Peyer's patch (tissue), 4 donors: ENCODE data around the gene DGKI.

Experiments used
- POLR2A ChIP-seq, 2 donors: fragments of 450-650 bp; IDR thresholded peaks; one replicate each; pipeline ENCODE4 v1.5.1; 2017; ENCODE audit warnings: antibody characterized with exemption in 2 of 2, mild to moderate bottlenecking in 2 of 2, moderate library complexity in 2 of 2
- TF ChIP-seq, protein P1 (sequence below), 6 experiments: fragments of 450-650 bp in 4 of 6; fragments of 200-600 bp in 2 of 6; sonication (generic) in 1 of 6; IDR thresholded peaks; one replicate each; pipeline ENCODE4 v1.5.1; 2017 to 2019; ENCODE audit warnings: antibody characterized with exemption in 6 of 6, mild to moderate bottlenecking in 3 of 6, moderate library complexity in 1 of 6

DNA sequence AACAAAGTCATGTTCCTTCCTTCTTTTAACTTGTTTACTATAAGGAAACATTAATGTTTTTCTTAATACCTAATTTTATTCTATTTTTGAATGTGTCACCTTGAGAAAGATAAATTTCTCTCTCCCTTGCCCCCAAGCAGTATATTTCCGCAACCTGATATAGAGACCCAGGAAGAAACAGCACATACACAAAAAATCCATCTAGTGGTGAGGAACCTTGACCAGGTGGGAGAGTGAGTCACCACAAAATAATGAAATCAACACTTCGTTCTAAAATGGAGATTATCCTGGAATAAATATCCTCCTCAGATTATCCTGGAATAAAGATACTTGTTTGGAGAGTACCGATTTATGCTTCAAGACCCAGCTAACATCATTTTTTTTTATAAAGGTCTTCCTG is 270.3 kb downstream of the DGKI start:
- no peak for TF ChIP-seq POLR2A (IDR thresholded peaks at IDR 0.05)
- TF ChIP-seq, protein P1, sequence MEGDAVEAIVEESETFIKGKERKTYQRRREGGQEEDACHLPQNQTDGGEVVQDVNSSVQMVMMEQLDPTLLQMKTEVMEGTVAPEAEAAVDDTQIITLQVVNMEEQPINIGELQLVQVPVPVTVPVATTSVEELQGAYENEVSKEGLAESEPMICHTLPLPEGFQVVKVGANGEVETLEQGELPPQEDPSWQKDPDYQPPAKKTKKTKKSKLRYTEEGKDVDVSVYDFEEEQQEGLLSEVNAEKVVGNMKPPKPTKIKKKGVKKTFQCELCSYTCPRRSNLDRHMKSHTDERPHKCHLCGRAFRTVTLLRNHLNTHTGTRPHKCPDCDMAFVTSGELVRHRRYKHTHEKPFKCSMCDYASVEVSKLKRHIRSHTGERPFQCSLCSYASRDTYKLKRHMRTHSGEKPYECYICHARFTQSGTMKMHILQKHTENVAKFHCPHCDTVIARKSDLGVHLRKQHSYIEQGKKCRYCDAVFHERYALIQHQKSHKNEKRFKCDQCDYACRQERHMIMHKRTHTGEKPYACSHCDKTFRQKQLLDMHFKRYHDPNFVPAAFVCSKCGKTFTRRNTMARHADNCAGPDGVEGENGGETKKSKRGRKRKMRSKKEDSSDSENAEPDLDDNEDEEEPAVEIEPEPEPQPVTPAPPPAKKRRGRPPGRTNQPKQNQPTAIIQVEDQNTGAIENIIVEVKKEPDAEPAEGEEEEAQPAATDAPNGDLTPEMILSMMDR (IDR thresholded peaks at IDR 0.05) = no peak
